GM18505 (cell line): Measurements from ENCODE around the gene HAO2.
"Not testable (repeated sequence)": the region's sequence is repeated elsewhere in the genome, so short reads cannot be mapped to it uniquely, and the experiment has no call there.

Source experiments
- ATAC-seq: cut with Tn5 transposase; IDR thresholded peaks from one replicate; pipeline ENCODE4 v1.9.1; 2021; ENCODE audit not compliant: unreplicated experiment
- POLR2A ChIP-seq: IDR thresholded peaks from 4 replicates; pipeline ENCODE4 v1.6.1; 2011; ENCODE audit warnings: borderline replicate concordance; ENCODE audit not compliant: insufficient read depth, insufficient read length; ENCODE audit errors: extremely low read depth

HAO2 gene

DNA sequence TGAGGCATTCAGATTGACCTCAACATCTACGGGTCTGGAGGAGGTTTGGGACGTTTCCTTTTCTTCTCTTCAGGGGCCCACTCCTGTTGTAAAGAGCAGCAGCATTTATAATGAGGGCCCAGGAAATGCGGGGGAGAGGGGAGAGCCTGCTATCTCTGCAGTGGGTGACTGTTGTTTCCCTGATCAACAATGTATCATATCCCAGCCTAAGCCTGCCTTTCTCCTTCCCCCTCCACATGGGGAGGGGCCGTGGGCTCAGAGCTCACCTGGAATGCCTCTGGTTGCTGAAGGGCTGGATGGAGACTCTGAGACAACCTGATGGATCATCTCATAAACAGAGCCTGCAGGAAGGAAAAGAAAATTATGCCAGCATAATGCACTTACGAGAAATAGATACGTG is 36.0 kb upstream of the HAO2 start:
- no peak for TF ChIP-seq POLR2A
- ATAC-seq = no peak

DNA sequence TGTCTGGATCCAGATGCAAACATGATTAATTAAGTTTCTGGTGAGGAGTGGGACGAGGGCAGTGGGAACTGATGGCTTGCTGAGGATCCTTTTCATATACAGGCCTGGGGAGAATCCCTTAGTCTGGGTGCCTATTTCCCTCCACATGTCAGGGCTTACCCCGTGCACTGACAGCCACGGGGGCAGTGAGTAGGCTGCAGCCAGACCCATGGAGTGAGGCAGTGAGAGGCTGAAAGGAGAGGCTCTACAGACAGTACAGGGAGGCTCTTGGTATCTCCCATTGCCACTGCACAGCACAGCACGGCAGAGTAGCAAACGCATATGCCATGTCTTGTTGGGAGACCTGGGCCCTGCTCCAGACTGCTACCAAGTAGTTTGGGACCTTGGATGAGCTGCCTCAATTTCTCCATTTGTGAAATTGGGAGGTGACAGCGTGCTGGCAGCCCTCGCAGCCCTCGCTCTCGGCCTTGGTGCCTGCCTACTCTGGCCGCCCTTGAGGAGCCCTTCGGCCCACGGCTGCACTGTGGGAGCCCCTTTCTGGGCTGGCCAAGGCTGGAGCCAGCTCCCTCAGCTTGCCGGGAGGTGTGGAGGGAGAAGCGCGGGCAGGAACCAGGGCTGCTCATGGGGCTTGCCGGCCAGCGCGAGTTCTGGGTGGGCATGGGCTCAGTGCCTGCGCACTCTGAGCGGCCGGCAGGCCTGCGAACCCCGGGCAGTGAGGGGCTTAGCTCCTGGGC is 35.3 kb upstream of the HAO2 start:
- ATAC-seq = no peak
- TF ChIP-seq POLR2A = no peak

DNA sequence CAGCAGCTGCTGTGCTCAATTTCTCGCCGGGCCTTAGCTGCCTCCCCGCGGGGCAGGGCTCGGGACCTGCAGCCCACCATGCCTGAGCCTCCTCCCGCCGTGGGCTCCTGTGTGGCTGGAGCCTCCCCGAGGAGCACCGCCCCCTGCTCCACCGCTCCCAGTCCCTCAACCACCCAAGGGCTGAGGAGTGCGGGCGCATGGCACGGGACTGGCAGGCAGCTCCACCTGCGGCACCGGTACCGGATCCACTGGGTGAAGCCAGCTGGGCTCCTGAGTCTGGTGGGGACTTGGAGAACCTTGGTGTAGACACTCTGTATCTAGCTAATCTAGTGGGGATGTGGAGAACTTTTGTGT is 34.7 kb upstream of the HAO2 start:
- ATAC-seq = not testable (repeated sequence)

DNA sequence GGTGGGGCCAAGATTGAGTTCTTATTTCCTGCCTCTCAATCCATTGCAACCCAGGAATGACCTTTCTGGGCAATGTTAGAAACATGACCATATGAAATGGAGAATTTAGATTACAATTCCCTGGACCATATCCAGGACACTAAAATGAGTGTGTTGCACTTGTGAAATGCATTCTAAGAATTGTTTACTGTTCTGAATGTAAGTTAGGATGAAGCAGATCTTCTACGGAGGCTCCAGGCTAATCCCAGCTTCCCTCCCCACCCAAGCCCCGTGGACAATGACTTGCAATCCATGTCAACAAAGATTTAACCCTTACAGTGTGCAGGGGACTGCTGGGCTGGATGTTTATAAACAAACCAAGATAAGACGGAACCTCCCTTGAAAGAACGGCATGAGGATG is 31.7 kb upstream of the HAO2 start:
- no peak for TF ChIP-seq POLR2A
- no peak for ATAC-seq

DNA sequence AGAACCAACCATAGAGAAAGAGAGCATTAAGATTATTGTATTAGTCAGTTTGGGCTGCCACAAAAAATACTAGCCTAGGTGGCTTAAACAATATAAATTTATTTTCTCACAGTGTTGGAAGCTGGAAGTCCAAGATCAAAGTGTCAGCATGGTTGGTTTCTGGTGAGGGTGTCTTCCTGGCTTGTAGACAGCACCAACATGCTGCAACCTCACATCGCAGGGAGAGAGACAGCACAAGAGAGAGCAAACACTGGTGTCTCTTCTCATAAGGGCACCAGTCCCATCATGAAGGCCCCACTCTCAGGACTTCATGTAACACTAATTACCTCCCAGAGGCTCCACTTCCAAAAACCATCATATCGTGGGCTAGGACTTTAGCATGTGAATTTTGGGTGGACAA is 30.6 kb upstream of the HAO2 start:
- ATAC-seq = no peak
- TF ChIP-seq POLR2A = no peak

DNA sequence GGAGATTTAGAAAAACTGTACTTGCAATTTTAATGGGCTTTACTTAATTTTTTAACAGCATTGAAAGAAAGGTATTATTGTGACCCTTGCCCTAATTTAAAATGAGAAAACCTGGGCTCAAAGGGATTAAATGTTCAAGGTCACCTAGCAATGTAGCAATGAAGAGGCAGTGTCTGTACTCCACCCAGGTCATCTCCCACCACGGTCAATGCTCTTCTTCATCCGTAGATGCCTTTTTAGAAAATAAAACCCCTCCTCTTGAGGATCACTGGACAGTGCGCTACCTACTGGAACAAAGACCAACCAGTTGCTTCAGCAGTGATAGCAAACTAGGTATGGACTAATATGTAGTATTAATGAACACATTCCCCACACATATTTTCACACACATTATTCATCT is 29.8 kb upstream of the HAO2 start:
- no peak for TF ChIP-seq POLR2A
- no peak for ATAC-seq

DNA sequence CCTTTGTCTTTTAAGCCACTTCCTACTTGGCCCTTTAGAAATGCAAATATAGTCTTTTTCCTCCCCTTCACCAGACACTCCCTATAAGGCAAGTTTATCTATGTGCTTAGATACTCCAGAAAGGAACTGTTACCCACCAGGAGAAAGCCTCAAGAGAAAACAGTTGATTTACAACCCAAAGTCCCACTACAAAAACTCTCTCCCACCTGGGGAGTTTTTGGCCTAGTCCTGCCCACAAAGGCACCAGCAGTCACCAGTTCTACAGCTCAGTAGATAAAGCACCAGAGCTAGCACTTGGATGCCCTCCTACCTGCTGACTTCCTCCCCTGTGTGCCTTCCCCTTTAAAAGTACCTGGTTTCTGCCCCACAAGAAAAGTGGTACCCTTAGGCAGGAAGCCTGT is 27.7 kb upstream of the HAO2 start:
- no peak for TF ChIP-seq POLR2A
- no peak for ATAC-seq

DNA sequence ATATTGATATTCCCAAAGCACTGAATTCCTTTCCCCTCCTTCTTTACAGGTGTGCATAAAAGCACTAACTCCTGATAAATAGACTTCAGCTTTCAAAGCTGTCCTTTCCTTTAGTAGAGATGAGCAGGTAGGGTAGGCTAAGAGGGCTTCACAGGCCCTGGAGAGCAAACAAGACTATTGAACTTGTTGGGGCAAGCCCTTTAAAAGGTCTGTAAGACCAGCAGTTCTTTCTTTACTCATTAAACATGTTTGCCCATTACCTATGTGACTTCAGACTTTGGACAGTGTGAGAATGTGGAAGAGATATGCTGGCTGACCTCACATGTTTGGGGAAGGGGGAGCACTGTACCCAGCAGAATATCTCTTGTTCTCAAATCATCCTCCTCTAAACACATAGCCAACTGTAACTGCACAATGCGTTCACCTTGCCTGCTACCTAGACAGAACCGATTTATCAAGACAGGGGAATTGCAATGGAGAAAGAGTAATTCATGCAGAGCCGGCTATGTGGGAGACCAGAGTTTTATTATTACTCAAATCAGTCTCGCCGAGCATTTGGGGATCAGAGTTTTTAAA is 27.1 kb upstream of the HAO2 start:
- ATAC-seq = no peak
- no peak for TF ChIP-seq POLR2A

DNA sequence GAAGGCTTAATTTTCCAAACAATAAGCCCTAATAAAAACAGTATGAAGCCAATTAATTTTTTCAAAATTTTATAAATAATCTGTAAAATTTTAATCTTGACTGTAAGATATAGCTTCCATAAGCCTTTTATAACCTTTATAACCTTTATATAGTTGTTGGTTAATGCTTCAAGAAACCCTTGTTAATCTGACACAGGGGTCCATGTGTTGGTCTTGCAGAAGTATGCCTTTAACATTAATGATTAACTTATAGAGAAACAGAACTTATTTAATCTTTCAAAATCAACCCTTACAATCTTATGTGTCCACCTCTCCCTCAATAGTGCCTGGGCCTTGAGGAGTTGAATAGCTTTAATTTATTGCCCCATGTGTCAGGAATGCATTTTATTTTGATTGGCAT is 23.2 kb upstream of the HAO2 start:
- ATAC-seq = no peak
- TF ChIP-seq POLR2A = no peak

DNA sequence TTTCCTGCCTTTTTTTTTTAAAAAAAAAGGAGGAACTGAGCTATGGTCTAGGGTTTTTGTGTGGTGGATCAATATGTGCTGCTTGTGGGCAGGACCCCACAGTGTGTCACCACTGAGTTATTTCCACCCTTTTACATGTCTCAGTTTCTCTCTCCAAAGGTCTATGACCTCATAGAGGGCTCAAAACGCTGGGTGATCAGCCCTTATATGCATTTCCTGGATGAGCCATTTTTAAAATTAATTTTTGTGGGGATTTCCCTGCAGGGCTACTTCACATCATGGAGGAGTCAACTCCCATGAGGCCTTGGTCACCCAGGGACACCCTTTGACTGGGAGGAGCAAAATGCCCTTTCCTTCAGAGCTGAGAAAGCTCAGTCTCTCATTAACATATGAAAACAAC is 20.7 kb upstream of the HAO2 start:
- no peak for TF ChIP-seq POLR2A
- ATAC-seq = peak; percentile 77

DNA sequence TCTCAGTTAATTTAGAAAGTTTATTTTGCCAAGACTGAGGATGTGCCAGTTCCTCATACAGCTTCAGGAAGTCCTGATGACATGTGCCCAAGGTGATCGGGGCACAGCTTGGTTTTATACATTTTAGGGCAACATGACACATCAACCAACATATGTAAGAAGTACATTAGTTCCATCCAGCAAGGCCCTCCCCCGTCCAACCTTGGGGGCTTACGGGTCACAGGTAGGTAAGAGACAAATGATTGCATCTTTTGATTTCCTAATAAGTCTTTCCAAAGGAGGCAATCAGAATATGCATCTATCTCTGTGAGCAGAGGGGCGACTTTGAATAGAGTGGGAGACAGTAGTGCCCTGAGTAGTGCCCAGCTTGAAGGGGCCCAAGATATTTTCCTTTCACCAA is 19.6 kb upstream of the HAO2 start:
- TF ChIP-seq POLR2A = no peak
- no peak for ATAC-seq

DNA sequence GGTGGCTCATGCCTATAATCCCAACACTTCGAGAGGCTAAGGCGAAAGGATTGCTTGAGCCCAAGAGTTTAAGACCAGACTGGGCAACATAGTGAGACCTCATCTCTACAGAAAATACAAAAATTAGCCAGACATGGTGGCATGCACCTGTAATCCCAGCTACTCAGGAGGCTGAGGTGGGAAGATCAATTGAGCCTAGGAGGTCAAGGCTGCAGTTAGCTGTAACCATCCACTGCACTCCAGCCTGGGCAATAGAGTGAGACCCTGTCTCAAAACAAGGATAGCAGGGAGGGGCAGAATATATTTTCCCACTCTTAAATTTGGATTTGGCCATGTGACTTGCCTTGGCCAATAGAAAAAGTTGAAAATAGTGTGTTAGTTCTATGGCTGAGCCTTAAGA is 17.7 kb upstream of the HAO2 start:
- ATAC-seq = not testable (repeated sequence)

DNA sequence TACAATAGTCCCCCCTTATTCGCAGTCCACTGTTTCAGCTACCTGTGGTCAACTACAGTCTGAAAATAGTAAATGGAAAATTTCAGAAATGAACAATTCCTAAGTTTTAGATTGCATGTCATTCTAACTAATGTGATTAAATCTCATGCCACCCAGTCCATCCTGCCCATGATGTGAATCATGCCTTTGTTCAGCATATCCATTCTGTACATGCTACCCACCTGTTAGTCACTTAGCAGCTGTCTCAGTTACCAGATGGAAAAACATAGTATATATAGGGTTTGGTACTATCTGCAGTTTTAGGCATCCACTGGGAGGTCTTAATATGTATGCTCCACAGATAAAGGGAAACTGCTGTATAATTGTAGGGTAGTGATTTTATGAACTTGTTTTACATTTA is 16.6 kb upstream of the HAO2 start:
- no peak for TF ChIP-seq POLR2A
- ATAC-seq = no peak

DNA sequence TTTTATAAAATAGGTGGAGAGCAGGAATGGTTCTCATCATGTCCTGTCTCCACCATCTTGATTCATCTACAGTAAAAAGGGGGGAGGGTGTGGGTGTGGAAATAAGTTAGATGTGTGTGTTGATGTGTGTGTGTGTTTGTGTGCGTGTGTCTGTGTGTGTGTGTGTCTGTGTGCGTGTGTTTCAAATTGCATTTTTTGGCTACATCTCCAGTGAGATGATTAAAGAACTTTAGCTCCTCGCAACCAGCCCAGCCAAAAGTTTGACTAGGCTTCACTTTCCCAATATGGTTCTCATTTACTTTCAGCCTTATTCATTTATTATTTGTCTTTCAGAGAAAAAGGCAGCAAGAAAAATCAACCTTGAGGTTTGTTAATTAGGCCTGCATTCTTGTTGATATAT is 14.7 kb upstream of the HAO2 start:
- TF ChIP-seq POLR2A = no peak
- ATAC-seq = no peak

DNA sequence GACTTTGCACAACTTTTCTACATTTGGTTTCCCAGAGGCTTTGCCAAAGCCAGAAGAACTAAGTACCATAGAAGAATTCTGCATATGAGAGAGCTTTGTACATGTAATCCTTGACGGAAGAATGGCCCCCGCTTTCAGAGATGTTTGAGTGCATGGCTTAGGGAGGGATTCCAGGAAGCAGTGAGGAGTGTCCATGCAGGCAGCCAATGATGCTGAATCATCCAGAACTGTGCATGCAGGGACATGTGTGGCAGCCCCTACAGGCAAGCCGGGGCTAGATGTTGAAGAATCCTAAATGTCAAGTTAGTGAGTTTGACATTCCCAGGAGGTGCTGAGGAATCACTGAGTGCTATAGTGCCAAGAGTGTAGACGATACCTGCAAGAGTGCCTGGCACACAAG is 9.9 kb upstream of the HAO2 start:
- ATAC-seq = no peak
- TF ChIP-seq POLR2A = no peak
